NOMO-1 (cell line): ENCODE measurements around the gene KCTD8.
"Not testable (repeated sequence)": the region's sequence is repeated elsewhere in the genome, so short reads cannot be mapped to it uniquely, and the experiment has no call there.

Experiments used
- DNase-seq, 2 experiments: peaks; one replicate each; lab custom pipeline; 2025; ENCODE audit not compliant: unreplicated experiment in 2 of 2; lab: John Stamatoyannopoulos, UW

The KCTD8 gene

DNA sequence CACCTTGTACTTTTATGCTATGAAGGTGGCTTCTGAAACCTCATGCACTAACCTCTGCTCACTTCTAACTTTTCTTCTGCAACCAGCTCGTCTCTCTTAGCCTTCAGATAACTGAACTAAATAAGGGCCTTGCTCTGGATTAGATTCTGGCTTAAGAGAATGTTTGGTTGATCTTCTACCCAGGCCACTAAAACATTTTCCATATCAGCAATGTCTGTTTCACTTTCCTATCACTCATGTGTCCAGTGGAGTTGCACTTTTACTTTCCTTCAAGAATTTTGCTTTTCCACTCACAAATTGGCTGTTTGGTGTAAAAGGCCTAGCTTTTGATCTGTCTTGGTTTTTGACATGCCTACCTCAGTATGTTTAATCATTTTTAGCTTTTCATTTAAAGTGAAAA lies 105.8 kb downstream of the KCTD8 start:
- no peak for DNase-seq

DNA sequence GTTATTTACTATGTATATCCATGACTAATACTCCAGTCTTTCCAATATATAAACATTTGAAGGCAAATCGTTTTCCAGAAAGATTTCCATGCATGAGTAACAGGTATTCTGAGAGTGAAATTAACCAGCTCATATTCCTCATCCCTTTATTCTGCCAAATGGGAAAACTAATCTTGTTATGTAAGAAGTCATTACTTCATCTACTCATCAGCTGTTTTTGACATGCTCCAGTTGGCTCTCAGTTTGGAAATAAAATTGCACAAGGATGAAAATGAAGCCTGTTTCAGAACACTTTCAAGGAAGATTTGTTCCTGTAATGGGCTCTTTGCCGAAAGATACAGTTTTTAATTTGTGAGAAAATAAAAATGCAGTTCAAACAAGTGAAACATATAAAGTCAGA lies 121.9 kb downstream of the KCTD8 start:
- DNase-seq, result no peak

DNA sequence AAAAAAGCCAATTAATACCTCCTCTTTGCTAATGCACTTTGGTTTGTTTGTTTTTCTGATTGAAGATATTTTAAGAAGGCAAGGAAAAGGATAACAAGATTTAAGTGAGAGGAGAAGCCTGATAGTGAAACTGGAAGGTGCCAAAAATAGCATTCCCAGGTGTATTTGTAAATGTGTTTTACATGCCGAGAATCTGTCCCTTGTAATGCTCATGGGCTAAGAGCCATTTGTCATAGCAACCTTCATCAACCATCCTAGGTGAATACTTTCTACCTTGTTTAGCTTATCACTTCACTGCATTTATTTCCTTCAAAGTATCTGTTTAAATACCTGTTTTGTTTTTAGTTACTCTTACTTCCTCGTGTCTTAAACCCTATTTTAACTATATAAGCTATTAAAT lies 127.8 kb downstream of the KCTD8 start:
- DNase-seq, result no peak

DNA sequence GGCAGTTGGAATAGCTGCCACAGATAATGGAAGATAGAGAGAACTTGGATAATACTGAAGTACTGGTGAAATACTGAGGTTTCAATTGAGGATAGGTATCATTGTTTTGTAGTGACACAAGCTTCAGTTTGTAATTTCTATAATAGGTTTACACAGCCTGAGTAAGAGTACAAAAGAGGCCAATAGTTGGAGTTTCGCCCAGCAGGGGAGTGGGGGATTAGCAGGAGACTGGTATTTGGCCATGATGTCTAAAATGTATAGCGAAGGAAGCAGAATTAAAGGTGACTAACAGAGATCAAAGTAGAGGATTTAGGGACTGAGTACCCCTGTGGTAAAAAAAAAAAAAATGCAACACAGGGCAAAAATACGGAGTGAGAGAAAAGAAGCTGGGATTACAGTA lies 129.5 kb downstream of the KCTD8 start:
- no peak for DNase-seq

DNA sequence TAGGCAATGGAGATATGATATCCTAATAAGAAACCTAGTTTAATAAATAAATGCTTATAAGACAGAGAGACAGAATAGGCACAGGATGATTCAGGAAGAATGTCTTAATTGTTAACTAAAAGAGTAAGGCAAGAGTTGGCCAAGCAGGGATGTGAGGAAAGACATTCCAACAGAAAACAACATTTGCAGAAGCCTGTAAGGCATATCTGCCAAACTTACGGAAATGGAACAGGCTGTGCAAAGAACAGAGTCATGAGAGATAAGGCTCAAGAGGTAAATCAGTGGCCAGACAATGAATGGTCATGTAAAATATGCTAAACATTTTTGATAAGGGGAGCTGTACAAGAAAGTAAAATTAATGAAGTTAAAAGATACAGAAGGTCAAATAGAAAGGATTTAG lies 134.9 kb downstream of the KCTD8 start:
- no peak for DNase-seq

DNA sequence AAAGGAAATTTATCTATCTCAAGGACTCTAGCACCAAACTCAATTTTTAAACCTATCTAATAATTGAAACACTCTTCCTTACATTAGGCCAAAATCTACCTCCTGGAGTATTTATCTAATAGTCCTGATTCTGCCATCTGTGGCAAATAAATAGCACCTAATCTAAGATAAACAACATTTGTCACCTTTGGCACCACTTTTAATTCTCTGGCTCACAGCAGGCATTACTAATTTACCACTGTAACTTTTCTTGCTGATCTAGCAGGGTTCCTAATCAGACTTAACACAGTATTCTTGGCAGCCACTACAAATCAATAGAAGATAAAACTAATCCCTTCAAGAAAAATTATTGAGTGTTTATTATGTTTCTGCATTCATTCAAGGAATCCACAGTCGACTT lies 161.1 kb downstream of the KCTD8 start:
- no peak for DNase-seq

DNA sequence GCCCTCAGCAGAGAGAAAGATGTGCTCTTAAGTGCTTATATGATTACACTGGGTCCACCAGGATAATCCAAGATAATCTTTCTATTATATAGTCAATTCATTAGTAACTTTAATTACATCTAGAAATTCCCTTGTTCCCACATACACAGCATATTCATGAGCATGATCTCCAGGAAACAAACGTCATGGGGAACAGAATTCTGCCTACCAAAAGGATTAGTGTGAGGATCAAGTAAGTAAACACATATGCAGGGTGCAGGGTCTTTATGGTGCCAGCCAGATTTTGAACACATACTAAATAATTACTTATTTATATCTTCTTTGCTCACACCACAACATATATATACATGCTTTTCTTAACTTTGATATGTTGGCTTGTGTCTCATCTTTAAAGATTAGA lies 169.1 kb downstream of the KCTD8 start:
- no peak for DNase-seq

DNA sequence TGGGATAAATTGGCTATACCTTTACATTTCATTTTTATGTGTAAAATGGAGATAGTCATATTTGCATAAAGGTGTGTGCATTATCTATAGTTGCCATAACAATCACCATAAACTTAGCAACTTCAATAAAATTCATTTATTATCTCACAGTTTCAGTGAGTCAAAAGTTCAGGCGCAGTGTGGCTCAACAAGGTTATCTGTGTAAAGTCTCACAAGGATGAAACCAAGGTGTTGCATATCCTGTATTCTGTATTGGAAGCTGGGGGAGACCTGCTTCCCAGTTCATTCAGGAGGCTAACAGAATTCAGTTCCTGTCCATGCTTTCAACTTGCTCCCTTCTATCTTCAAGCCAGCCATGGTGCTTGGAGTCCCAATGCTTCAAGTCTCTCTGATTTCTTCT lies 169.5 kb downstream of the KCTD8 start:
- no peak for DNase-seq

DNA sequence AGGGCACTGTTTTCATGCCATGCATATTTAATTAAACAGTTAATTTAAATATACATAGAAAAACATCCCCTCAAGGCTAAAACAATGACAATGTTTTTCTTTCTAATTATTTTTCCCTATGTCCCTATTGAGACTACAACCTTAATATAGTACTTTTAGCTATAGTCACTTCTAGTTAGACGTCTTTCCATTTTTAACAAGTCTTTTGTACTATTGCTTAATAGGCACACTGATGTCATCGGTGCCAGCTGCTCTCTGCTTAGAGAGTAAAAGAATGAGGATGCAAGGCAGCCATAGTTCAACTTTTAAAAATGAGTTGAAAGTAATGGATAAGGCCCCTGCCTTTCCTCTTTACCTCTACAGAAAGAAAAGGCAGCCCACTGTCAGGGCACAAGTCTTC lies 191.1 kb downstream of the KCTD8 start:
- DNase-seq, result no peak

DNA sequence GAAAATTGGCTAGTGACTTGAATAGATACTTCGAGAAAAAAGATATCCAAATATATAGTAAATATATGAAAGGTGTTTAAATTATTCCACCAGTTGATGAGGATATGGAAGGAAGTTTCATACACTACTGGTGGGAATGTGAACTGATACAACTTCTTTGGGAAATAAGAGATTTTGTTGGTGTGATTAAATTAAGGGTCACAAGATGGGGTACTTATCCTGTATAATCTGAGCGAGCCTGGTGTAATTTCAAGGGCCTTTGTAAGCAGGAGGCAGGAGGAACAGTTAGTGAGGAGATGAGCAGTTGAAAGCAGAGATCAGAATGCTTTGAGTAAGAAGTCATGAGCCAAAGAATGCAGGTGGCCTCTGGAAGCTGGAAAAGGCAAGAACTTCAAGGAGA lies 192.2 kb downstream of the KCTD8 start:
- DNase-seq, result no peak

DNA sequence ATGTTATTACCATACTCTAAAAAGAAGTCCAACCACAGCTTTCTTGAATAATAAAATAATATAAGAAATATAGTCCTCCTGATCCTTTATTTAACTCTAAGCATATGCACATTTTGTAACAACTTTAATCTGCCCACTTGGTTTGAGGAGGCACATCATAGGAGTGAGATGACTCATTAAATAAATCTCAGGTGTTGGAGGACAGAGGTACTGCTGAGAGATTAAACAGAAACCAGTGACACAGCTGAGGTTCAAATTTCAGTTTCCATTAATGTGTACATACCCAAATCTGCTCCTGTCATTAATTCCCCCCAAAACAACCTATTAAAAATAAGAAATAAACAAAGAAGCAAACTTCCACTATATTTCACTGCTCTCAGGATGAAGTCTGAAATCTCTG lies 211.0 kb downstream of the KCTD8 start:
- no peak for DNase-seq

DNA sequence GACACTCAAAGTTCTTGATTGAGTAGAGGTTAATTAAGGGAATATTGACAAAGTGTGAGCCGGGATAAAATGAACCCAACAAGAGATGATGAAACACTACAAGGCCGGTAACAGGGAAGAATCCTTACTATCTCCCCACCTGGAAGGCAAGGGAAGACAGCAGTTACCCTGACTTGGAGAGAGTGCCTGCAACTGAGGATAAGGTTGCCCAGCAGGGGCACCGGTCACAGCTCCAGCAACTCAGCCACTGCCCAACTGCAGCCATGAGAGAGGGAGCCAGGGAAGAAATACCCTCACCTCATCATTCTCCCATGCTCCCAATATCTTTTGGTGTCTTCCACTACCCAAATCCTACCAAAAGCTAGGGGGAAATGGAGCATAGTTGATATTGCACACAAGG lies 212.7 kb downstream of the KCTD8 start:
- no peak for DNase-seq

DNA sequence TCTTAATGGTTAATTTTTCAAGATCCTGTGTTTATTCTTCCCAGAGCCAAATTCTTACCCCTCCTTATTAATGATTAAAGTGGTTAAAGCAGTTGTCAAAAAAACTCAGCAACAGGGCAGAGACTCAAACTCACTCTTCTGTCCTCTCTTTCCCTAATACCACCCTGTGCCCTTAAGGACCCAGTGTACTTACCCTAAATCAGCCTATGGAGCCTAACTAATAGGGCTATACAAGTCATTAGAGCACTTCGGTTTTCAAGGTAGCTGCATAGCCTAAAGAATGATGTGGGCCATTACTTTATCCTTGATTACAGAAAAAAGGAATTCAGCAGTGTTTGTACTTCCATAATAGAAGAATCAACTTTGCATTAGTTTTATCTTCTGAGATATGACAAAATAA lies 216.3 kb downstream of the KCTD8 start:
- no peak for DNase-seq

DNA sequence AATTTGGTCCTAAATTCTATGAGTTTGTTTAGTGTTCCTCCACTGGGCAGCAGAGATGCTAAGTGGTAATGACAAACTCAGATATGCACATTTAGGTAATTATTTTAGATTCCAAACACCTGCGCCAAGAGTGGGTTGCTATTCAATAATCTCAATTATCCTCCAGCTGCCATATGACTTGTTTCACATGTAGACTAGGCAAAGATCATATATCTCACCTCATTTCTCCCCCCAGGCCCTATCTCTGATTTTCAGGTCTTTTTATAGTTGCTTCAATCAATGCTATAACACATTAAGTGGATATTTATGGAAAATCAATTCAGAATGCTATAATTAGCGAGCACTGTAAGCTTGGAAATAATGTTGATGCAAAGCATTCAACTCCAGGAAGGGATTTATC lies 217.6 kb downstream of the KCTD8 start:
- no peak for DNase-seq

DNA sequence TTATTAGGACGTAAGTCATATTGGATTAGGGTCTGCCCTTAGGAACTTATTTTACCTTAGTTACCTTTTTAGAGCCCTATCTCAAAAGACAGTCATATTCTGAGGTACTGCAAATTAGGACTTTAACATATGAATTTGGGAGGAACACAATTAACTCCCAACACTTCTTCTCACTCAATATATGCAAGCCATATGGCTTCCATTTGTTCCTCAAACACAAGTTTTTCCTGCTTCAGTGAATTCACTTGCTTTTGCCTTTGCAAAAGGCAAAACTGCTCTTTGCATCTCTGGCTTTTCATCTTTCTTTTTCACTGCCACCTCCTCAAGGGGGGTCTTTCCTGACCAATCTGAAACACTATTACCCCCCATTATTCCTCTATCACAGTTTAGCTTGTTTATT lies 220.3 kb downstream of the KCTD8 start:
- no peak for DNase-seq

DNA sequence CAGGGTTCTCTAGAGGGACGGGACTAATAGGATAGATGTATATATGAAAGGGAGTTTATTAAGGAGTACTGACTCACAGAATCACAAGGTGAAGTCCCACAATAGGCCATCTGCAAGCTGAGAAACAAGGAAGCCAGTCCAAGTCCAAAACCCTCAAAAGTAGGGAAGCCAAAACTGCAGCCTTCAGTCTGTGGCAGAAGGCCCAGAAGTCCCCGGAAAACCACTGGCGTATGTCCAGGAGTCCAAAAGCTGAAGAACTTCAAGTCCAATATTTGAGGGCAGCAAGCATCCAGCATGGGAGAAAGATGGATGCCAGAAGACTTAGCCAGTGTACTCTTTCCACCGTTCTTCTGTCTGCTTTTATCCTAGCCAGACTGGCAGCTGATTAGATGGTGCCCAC lies 227.2 kb downstream of the KCTD8 start:
- no peak for DNase-seq

DNA sequence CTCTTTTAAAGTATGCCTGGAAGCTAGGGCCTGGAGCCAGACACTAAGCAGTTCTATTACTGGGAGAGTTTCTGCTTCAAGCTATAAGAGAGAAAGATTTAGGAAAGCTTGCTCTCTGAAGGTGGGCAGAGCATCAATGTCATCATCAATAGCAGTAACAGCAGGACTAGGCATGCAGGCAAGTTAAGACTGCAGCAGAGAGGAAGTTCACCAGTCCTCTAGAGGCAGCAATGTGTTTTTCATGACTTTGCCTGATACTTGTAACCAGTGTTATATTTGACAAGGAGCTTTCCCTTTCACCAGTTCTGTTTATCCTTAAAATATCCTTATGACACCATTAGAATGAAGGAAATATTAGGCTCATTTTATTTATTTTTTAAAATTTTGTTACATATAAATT lies 237.9 kb downstream of the KCTD8 start:
- DNase-seq, result no peak

DNA sequence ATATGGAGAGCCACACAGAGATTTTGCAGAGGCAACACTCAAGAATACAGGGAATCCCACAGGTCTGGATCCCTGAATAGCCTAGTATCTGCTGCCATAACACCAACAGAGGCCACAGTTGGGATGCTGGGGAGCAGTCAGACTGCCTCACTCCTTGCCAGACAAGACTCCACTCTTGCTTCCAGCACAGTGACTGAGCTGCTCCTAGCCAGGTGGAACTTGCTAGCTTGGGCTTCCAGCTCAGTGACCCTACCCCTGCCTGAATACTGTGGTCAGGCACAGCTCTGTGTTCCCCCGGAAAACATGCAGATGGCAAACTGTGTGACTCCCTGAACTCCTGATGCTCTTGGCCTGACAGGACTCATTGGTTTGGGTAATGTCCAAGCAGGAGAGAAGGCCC lies 251.8 kb downstream of the KCTD8 start:
- DNase-seq, result no peak

DNA sequence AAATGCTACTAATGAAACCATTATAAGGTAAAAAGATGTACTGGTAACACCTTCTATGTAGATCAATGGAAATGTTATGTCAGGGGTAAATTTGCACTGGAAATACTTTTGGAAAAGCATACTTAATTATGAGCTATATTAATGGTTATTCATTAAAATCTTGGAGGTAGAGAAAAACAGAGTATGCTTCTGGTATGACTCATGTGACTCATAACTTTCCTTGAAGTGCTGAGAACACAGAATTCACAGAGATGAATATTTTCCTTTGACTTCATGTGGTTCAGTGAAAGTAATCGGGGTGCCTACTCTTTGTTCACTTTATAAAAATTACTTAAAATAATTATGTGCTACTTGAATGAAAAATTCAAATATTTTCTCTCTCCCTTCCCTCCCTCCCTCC lies 254.2 kb downstream of the KCTD8 start:
- no peak for DNase-seq

DNA sequence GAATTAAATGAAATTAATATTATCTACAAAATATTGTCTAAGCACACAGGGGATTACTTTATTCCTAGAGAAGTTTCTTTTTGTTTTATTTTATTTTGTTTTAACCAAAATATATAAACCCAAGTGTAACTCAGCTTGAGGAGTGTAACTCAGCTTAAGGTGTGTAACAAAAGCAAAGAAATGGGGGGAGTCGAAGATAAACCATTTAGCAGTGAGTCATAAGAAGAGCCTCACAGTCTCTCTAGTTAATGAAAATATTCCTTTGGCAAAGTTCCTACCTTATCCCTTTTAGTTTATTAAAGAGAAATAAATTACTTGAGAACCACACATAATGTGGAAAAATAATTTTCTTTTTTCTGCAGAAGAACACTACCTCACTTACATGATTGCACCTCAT lies 261.8 kb downstream of the KCTD8 start:
- no peak for DNase-seq

DNA sequence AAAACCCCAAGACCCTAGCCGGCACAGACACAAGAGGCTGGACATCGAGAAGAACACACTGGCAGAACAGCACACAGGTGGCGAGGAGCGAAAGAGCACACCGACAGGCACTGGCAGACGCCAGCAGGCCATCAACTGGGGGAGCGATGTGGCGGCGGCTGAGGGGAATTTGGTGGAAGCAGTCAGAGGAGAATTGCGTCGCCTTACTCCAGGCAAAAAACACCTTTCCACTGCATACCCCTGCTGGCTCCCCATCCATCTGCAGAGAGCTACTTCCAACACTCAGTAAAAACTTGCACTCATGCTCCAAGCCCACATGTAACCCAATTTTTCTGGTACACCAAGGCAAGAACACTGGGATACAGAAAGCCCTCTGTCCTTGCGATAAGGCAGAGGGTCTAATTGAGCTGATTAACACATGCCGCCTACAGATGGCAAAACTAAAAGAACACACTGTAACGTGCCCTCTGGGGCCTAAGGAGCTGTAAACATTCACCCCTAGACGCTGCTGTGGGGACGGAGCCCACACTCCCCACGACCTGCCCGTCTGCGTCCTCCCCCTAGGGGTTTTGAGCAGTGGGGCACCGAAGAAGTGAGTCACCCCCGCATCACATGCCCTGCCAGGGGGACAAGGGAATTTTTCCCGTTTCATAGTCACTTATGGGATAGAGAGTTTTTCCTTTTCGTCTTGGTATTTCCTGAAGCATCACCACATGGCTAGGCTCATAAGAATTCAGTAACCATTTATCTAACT lies 262.3 kb downstream of the KCTD8 start:
- DNase-seq, result no peak

DNA sequence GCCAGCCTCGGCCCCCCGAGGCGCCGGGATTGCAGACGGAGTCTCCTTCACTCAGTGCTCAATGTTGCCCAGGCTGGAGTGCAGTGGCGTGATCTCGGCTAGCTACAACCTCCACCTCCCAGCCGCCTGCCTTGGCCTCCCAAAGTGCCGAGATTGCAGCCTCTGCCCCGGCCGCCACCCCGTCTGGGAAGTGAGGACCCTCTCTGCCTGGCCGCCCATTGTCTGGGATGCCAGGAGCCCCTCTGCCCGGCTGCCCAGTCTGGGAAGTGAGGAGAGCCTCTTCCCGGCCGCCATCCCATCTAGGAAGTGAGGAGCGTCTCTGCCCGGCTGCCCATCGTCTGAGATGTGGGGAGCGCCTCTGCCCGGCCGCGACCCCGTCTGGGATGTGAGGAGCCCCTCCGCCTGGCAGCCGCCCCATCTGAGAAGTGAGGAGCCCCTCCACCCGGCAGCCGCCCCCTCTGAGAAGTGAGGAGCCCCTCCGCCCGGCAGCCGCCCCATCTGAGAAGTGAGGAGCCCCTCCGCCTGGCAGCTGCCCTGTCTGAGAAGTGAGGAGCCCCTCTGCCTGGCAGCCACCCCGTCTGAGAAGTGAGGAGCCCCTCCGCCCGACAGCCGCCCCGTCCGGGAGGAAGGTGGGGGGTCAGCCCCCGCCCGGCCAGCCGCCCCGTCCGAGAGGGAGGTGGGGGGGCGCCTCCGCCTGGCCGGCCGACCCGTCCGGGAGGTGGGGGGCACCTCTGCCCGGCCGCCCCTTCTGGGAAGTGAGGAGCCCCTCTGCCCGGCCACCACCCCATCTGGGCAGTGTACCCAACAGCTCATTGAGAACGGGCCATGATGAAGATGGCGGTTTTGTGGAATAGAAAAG lies 266.9 kb downstream of the KCTD8 start:
- not testable (repeated sequence) for DNase-seq
